GM12891 (cell line): ENCODE data around the gene EFHC2.
"Not testable (repeated sequence)": the region's sequence is repeated elsewhere in the genome, so short reads cannot be mapped to it uniquely, and the experiment has no call there.

Source experiments
- POLR2A ChIP-seq: IDR thresholded peaks from 2 replicates; pipeline ENCODE4 v1.6.1; 2011; ENCODE audit warnings: low read depth, low read length, control low read depth
- TAF1 ChIP-seq: IDR thresholded peaks from 2 replicates; pipeline ENCODE4 v1.6.1; 2011; ENCODE audit warnings: low read depth, low read length, control low read depth

- TF ChIP-seq POLR2A, TAF1: not testable (repeated sequence)
These were observed 90.5 kb downstream of the EFHC2 start for GRCh38 chrX:44252688-44253574.
